Measurements from ENCODE around the gene PGS1. TPM values are rescaled to one million over a fixed set of nuclear protein-coding genes. Genes with fewer than 3 reads are reported as not detected.

PGS1 gene
- total and polyA plus RNA-seq, 10 of the 15 experiments (the other 5 are each of a cell fraction or from before 2014, with no cell fraction given): 1.3 to 37.6 (median 27.4) TPM

GRCh38 chr17:78441271-78441971 lies 63.0 kb downstream of the PGS1 start (continued):
- TF ChIP-seq ZBTB11 (CRISPR knock-in tag; IDR thresholded peaks at IDR 0.05) (no peak), SUPT20H (IDR thresholded peaks at IDR 0.05; ENCODE audit: borderline replicate concordance, control insufficient read depth, low read depth, low read length) (no peak), USF2 (IDR thresholded peaks at IDR 0.05; ENCODE audit: borderline replicate concordance, low read depth, low read length) (no peak), SP1 (IDR thresholded peaks at IDR 0.05; ENCODE audit: low read depth, low read length) (no peak), BRCA1 (IDR thresholded peaks at IDR 0.05; ENCODE audit: low read depth, low read length) (no peak), ESRRA (IDR thresholded peaks at IDR 0.05; ENCODE audit: low read length) (no peak)

- in situ Hi-C loops (cut with MboI) (no loop called here), intact Hi-C loops (cut with micrococcal nuclease; ENCODE audit: unreplicated experiment) (no loop called here)
- Histone ChIP-seq H4K20me1 (ENCODE audit: control insufficient read depth, insufficient read depth) (no peaks in the 10 kb centered on the region), H3K9me3 (replicated peaks; ENCODE audit: control insufficient read depth, insufficient read depth, low read length) (no peaks in the 10 kb centered on the region), H3K4me3 (no peak overlapping the region), H2AFZ (ENCODE audit: control insufficient read depth, low read depth, low read length) (no peak overlapping the region), H3K27ac (ENCODE audit: control insufficient read depth, insufficient read depth) (no peak overlapping the region), H3K79me2 (ENCODE audit: control insufficient read depth, insufficient read depth, low read length) (no peaks in the 10 kb centered on the region), H3K27me3 (replicated peaks in 1 of 2; ENCODE audit: control insufficient read depth in 2 of 2, insufficient read depth in 2 of 2, low read length in 1 of 2) (no peaks in the 10 kb centered on the region), H3K4me2 (ENCODE audit: control insufficient read depth, insufficient read depth) (no peak overlapping the region), H3K36me3 (ENCODE audit: control insufficient read depth in 2 of 2, insufficient read depth in 2 of 2, low read length in 1 of 2) (no peaks in the 10 kb centered on the region), H3K4me1 (ENCODE audit: control insufficient read depth, insufficient read depth, low read length) (no peaks in the 10 kb centered on the region), H3K9ac (ENCODE audit: control insufficient read depth, insufficient read depth, low read length) (no peak overlapping the region)
- WGBS (ENCODE audit: insufficient coverage, insufficient replicate concordance, low lambda C conversion rate, missing lambda C conversion rate): 32% methylated on average over 19 of the region's 19 CpGs
- DNase-seq (ENCODE audit: low read depth, low spot score) (no peak), ATAC-seq (no peak), FAIRE-seq (no peak)
- ChIA-PET RAD21 (ENCODE audit: unreplicated experiment) (no interaction called here), POLR2A (no interaction called here), SMC1A (ENCODE audit: uncharacterized antibody, unreplicated experiment) (no interaction called here), CTCF (no interaction called here)
- BruUV-seq (replicated peaks): no TSS peak
- TF ChIP-seq HSF1 (IDR thresholded peaks at IDR 0.05; ENCODE audit: low read depth, low read length): no peak
- TF ChIP-seq JUNB (IDR thresholded peaks at IDR 0.05): no peak
- TF ChIP-seq CBFB (IDR thresholded peaks at IDR 0.05; ENCODE audit: low read depth): no peak
- no peak for TF ChIP-seq PML (IDR thresholded peaks at IDR 0.05; ENCODE audit: low read length)
- TF ChIP-seq NFYB (IDR thresholded peaks at IDR 0.05; ENCODE audit: insufficient read depth, low read depth, low read length): no peak
- TF ChIP-seq SIX5 (IDR thresholded peaks at IDR 0.05; ENCODE audit: low read depth, low read length, severe bottlenecking): no peak
- TF ChIP-seq ZNF384 (IDR thresholded peaks at IDR 0.05; ENCODE audit: borderline replicate concordance, low read depth, low read length): no peak
- TF ChIP-seq TBL1XR1 (IDR thresholded peaks at IDR 0.05; ENCODE audit: low read depth, low read length): no peak
- TF ChIP-seq WRNIP1 (IDR thresholded peaks at IDR 0.05; ENCODE audit: borderline replicate concordance, low read depth, low read length): no peak
- no peak for TF ChIP-seq MAX (IDR thresholded peaks at IDR 0.05; ENCODE audit: low read depth, low read length)
These were observed 64.3 kb downstream of the PGS1 start for GRCh38 chr17:78442648-78443218.
